ENCODE results near the gene LRIG1.

The LRIG1 gene

GRCh38 chr3:66473181-66473580 lies 27.6 kb downstream of the LRIG1 start:
- TF ChIP-seq REST (IDR thresholded peaks at IDR 0.05; ENCODE audit: low read depth) (no peak), TEAD4 (IDR thresholded peaks at IDR 0.05) (no peak), TCF12 (IDR thresholded peaks at IDR 0.05; ENCODE audit: low read depth) (no peak), ZBTB7A (IDR thresholded peaks at IDR 0.05; ENCODE audit: low read depth) (no peak), CREB1 (IDR thresholded peaks at IDR 0.05; ENCODE audit: low read depth) (no peak)

- no peak for TF ChIP-seq CEBPB (IDR thresholded peaks at IDR 0.05)
- TF ChIP-seq RAD21 (IDR thresholded peaks at IDR 0.05; ENCODE audit: low read depth) = no peak
- no peak for TF ChIP-seq CREB1 (IDR thresholded peaks at IDR 0.05; ENCODE audit: low read depth)
- no peak for TF ChIP-seq NFIC (IDR thresholded peaks at IDR 0.05)
- no peak for TF ChIP-seq FOXM1 (IDR thresholded peaks at IDR 0.05; ENCODE audit: borderline replicate concordance, low read depth)
- no peak for TF ChIP-seq YY1 (IDR thresholded peaks at IDR 0.05; ENCODE audit: low read depth)
- TF ChIP-seq EGR1 (IDR thresholded peaks at IDR 0.05) = no peak
- TF ChIP-seq USF1 (IDR thresholded peaks at IDR 0.05) = no peak
- no peak for TF ChIP-seq TCF12 (IDR thresholded peaks at IDR 0.05; ENCODE audit: low read depth)
- no peak for TF ChIP-seq EP300 (IDR thresholded peaks at IDR 0.05; ENCODE audit: borderline replicate concordance)
- no peak for TF ChIP-seq TEAD4 (IDR thresholded peaks at IDR 0.05)
- TF ChIP-seq REST (IDR thresholded peaks at IDR 0.05; ENCODE audit: low read depth) = no peak
- no peak for TF ChIP-seq TAF1 (IDR thresholded peaks at IDR 0.05; ENCODE audit: low read depth)
- no peak for TF ChIP-seq MAX (IDR thresholded peaks at IDR 0.05)
Observed at GRCh38 chr3:66472313-66473134, 28.3 kb downstream of the LRIG1 start.

GRCh38 chr3:66470956-66471686 lies 29.7 kb downstream of the LRIG1 start:
- TF ChIP-seq TCF12 (IDR thresholded peaks at IDR 0.05; ENCODE audit: low read depth) (no peak), ZBTB7A (IDR thresholded peaks at IDR 0.05; ENCODE audit: low read depth) (no peak), CEBPB (IDR thresholded peaks at IDR 0.05) (no peak), YY1 (IDR thresholded peaks at IDR 0.05; ENCODE audit: low read depth) (no peak), REST (IDR thresholded peaks at IDR 0.05; ENCODE audit: low read depth) (no peak), RAD21 (IDR thresholded peaks at IDR 0.05; ENCODE audit: low read depth) (no peak), NFIC (IDR thresholded peaks at IDR 0.05) (no peak), CREB1 (IDR thresholded peaks at IDR 0.05; ENCODE audit: low read depth) (no peak), EP300 (IDR thresholded peaks at IDR 0.05; ENCODE audit: borderline replicate concordance) (no peak)

- TF ChIP-seq YY1 (IDR thresholded peaks at IDR 0.05; ENCODE audit: low read depth) (no peak), USF1 (IDR thresholded peaks at IDR 0.05) (no peak), FOXM1 (IDR thresholded peaks at IDR 0.05; ENCODE audit: borderline replicate concordance, low read depth) (no peak), NFIC (IDR thresholded peaks at IDR 0.05) (no peak), MAX (IDR thresholded peaks at IDR 0.05) (no peak)
Observed at GRCh38 chr3:66470285-66470684, 30.5 kb downstream of the LRIG1 start.

All from Ishikawa (cell line).